ENCODE data around the gene MOB2. TPM values are rescaled to one million over a fixed set of nuclear protein-coding genes. Genes with fewer than 3 reads are reported as not detected.

The MOB2 gene
- total RNA-seq, 1 experiment from 2014 or later: 22.7 TPM

GRCh38 chr11:1504581-1505290, 18.2 kb upstream of the MOB2 start:
- Histone ChIP-seq H2BK15ac (ENCODE audit: low read depth, low read length) (no peak overlapping the region), H3K23ac (ENCODE audit: insufficient read length, low read depth, low read length) (no peak overlapping the region), H3K27ac (ENCODE audit: insufficient read length, low read depth, low read length) (no peak overlapping the region), H4K20me1 (ENCODE audit: control insufficient read depth, insufficient read depth, insufficient read length) (no peaks in the 10 kb centered on the region), H3K27me3 (ENCODE audit: insufficient read depth, low read length) (no peaks in the 10 kb centered on the region), H3K23me2 (ENCODE audit: insufficient read length, low read depth, low read length, poor library complexity, severe bottlenecking) (no peaks in the 10 kb centered on the region), H3K79me1 (ENCODE audit: insufficient read depth, low read depth, low read length, poor library complexity, severe bottlenecking) (no peaks in the 10 kb centered on the region), H3K56ac (ENCODE audit: insufficient read length, low read depth, low read length) (no peak overlapping the region), H3K18ac (ENCODE audit: insufficient read length, low read depth, low read length) (no peak overlapping the region), H4K91ac (ENCODE audit: insufficient read length, low read depth, low read length) (no peak overlapping the region), H4K5ac (ENCODE audit: insufficient read length, low read depth, low read length) (no peak overlapping the region), H2BK5ac (ENCODE audit: insufficient read length, low read length) (no peak overlapping the region), H3K4me2 (ENCODE audit: insufficient read depth, insufficient read length, low read length) (no peak overlapping the region), H2BK120ac (ENCODE audit: low read depth, low read length, poor library complexity, severe bottlenecking) (no peak overlapping the region), H3K9ac (ENCODE audit: extremely low read depth, insufficient read length, low read length) (no peak overlapping the region), H3K4me1 (ENCODE audit: insufficient read depth, low read length) (peaks cover 2% of the 10 kb centered on the region; the same call in 1 of the 2 replicates), H3K79me2 (ENCODE audit: insufficient read depth, low read length) (no peaks in the 10 kb centered on the region; the same call in 1 of the 2 replicates), H2BK20ac (ENCODE audit: low read depth, low read length, poor library complexity, severe bottlenecking) (no peak overlapping the region), H2AFZ (ENCODE audit: low read length) (no peak overlapping the region), H3K9me3 (ENCODE audit: control insufficient read depth, low read depth, low read length) (no peaks in the 10 kb centered on the region), H3K4ac (ENCODE audit: low read depth, low read length) (no peak overlapping the region), H3K14ac (ENCODE audit: insufficient read depth, low read length) (no peak overlapping the region), H2AK5ac (ENCODE audit: insufficient read length, low read length) (no peak overlapping the region), H3T11ph (ENCODE audit: low read length) (no peak overlapping the region), H2BK12ac (ENCODE audit: insufficient read length, low read depth, low read length) (no peak overlapping the region), H4K8ac (replicated peaks; ENCODE audit: insufficient read length, low read depth, low read length) (no peak overlapping the region)
- no peak for DNase-seq
- TF ChIP-seq, protein P1, sequence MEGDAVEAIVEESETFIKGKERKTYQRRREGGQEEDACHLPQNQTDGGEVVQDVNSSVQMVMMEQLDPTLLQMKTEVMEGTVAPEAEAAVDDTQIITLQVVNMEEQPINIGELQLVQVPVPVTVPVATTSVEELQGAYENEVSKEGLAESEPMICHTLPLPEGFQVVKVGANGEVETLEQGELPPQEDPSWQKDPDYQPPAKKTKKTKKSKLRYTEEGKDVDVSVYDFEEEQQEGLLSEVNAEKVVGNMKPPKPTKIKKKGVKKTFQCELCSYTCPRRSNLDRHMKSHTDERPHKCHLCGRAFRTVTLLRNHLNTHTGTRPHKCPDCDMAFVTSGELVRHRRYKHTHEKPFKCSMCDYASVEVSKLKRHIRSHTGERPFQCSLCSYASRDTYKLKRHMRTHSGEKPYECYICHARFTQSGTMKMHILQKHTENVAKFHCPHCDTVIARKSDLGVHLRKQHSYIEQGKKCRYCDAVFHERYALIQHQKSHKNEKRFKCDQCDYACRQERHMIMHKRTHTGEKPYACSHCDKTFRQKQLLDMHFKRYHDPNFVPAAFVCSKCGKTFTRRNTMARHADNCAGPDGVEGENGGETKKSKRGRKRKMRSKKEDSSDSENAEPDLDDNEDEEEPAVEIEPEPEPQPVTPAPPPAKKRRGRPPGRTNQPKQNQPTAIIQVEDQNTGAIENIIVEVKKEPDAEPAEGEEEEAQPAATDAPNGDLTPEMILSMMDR (conservative IDR thresholded peaks at IDR 0.05): no peak
- Mint-ChIP-seq H3K36me3 (ENCODE audit: insufficient read depth in 1 of 3, low read depth in 3 of 3) (no peaks in the 10 kb centered on the region; a peak in 2 of 7 replicates), H3K4me1 (peaks cover 12 to 36% of the 10 kb centered on the region in 2 experiments), H3K9me3 (no peaks in the 10 kb centered on the region; a peak in 2 of 5 replicates), H3K27me3 (ENCODE audit: low read depth) (no peaks in the 10 kb centered on the region; the same call in 1 of the 2 replicates), H3K4me3 (no peak overlapping the region), H3K27ac (no peak overlapping the region; a peak in 1 of 7 replicates)
- no CpG with 5 or more reads among the region's 28 CpGs for whole genome bisulfite sequencing (ENCODE audit: extremely low coverage, insufficient read length, low lambda C conversion rate)
